Endodermal cell (in vitro differentiated cells): ENCODE results near the gene IRF4. TPM values are rescaled to one million over a fixed set of nuclear protein-coding genes. Genes with fewer than 3 reads are reported as not detected.

ENCODE experiments used
- DNase-seq: peaks from one replicate; pipeline ENCODE4 v3.0.0-alpha.2; 2017
- H3K27ac ChIP-seq: 2 replicates; pipeline ENCODE4 v1.5.1; 2013; ENCODE audit warnings: mild to moderate bottlenecking, low read depth, low read length, moderate library complexity
- H3K27me3 ChIP-seq: 2 replicates; pipeline ENCODE4 v1.6.1; 2013; ENCODE audit warnings: mild to moderate bottlenecking, low read length, moderate library complexity; ENCODE audit not compliant: insufficient read depth, control insufficient read depth, poor library complexity, severe bottlenecking
- H3K36me3 ChIP-seq: 2 replicates; pipeline ENCODE4 v1.7.0; 2013; ENCODE audit warnings: mild to moderate bottlenecking, low read length, moderate library complexity; ENCODE audit not compliant: control insufficient read depth, insufficient read depth
- H3K4me1 ChIP-seq: one replicate; pipeline ENCODE4 v1.7.0; 2013; ENCODE audit warnings: low read length; ENCODE audit not compliant: control insufficient read depth, insufficient read depth
- H3K4me3 ChIP-seq: 2 replicates; pipeline ENCODE4 v1.5.1; 2013; ENCODE audit warnings: mild to moderate bottlenecking, low read length, moderate library complexity
- H3K9ac ChIP-seq: 2 replicates; pipeline ENCODE4 v1.6.1; 2013; ENCODE audit warnings: mild to moderate bottlenecking, low read length, moderate library complexity; ENCODE audit not compliant: poor library complexity, severe bottlenecking; ENCODE audit errors: extremely low read depth
- H3K9me3 ChIP-seq: 2 replicates; pipeline ENCODE4 v1.6.1; 2013; ENCODE audit warnings: mild to moderate bottlenecking, low read length, moderate library complexity; ENCODE audit not compliant: control insufficient read depth
- H3K27ac Mint-ChIP-seq: 2 replicates; pipeline ENCODE4 v1.8.0; 2020; ENCODE audit warnings: mixed read lengths
- H3K27me3 Mint-ChIP-seq: 2 replicates; pipeline ENCODE4 v1.8.0; 2021; ENCODE audit warnings: mild to moderate bottlenecking, mixed read lengths; ENCODE audit not compliant: insufficient read depth
- H3K36me3 Mint-ChIP-seq: 2 replicates; pipeline ENCODE4 v1.8.0; 2020; ENCODE audit warnings: low read depth, mixed read lengths
- H3K4me1 Mint-ChIP-seq: 2 replicates; pipeline ENCODE4 v1.8.0; 2020; ENCODE audit warnings: mixed read lengths
- H3K4me3 Mint-ChIP-seq: 2 replicates; pipeline ENCODE4 v1.8.0; 2020; ENCODE audit warnings: mild to moderate bottlenecking, moderate library complexity, mixed read lengths
- H3K9me3 Mint-ChIP-seq: 2 replicates; pipeline ENCODE4 v1.8.0; 2020; ENCODE audit warnings: mild to moderate bottlenecking, mixed read lengths
- WGBS, 2 experiments: methylation state at CpG; one replicate each; pipeline versions ENCODE4 v1.1.5 to v1.1.7; 2013; ENCODE audit warnings: missing lambda C conversion rate in 2 of 2, mixed read lengths in 1 of 2; ENCODE audit not compliant: insufficient coverage in 1 of 2, insufficient read length in 1 of 2; 5-methylcytosine and 5-hydroxymethylcytosine counted together
- total RNA-seq, 2 donors: library from RNA; stranded (reverse); fragmentation: NEBNext Ultra II Directional in 1 of 2; extraction: Animal tissue kit (Norgen Biotek cat#: 25700) in 1 of 2; gene quantifications; 2 replicates in 1 of 2; 3 replicates in 1 of 2; pipeline ENCODE4 v1.2.1, GENCODE V29; 2021
- TF ChIP-seq, protein P1 (sequence below): fragments of 200-600 bp; sonication (generic); conservative IDR thresholded peaks from 2 replicates; pipeline ENCODE4 v1.5.0; 2021; ENCODE audit warnings: antibody characterized with exemption, mild to moderate bottlenecking

Gene IRF4
- total RNA-seq, 2 donors from 2014 or later: not detected

DNA sequence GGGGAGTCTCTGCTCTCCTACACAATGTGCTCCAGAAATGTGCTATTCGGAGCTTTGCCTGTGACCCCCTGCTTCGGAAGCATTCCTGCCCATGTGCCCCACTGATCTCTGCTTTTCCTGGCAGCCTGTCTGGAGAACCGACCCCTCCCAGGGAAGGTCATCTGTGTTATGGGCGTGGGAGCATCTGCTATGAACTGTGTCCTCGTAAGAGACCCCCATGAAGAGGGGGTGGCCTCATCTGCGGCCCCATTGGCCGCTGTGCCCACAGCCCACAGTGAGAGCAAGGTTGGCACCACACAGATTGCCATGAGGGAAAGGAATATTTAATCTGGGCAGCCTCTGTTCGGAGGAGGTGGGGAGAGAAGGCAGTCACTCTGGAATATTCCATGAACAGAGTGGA, 32.7 kb upstream of the IRF4 start:
- Histone ChIP-seq H3K36me3 (no peaks in the 10 kb centered on the region), H3K9ac (no peak overlapping the region), H3K9me3 (peaks cover 20% of the 10 kb centered on the region), H3K27ac (no peak overlapping the region), H3K4me3 (no peak overlapping the region), H3K27me3 (no peaks in the 10 kb centered on the region), H3K4me1 (no peaks in the 10 kb centered on the region)
- TF ChIP-seq, protein P1, sequence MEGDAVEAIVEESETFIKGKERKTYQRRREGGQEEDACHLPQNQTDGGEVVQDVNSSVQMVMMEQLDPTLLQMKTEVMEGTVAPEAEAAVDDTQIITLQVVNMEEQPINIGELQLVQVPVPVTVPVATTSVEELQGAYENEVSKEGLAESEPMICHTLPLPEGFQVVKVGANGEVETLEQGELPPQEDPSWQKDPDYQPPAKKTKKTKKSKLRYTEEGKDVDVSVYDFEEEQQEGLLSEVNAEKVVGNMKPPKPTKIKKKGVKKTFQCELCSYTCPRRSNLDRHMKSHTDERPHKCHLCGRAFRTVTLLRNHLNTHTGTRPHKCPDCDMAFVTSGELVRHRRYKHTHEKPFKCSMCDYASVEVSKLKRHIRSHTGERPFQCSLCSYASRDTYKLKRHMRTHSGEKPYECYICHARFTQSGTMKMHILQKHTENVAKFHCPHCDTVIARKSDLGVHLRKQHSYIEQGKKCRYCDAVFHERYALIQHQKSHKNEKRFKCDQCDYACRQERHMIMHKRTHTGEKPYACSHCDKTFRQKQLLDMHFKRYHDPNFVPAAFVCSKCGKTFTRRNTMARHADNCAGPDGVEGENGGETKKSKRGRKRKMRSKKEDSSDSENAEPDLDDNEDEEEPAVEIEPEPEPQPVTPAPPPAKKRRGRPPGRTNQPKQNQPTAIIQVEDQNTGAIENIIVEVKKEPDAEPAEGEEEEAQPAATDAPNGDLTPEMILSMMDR: no peak
- no peaks in the 10 kb centered on the region for H3K36me3 Mint-ChIP-seq
- no peak overlapping the region for H3K27ac Mint-ChIP-seq
- H3K27me3 Mint-ChIP-seq: no peaks in the 10 kb centered on the region
- 88 to 90% methylated on average over 7 to 8 of the region's 8 CpGs for WGBS, 2 experiments
- DNase-seq: no peak
- H3K4me1 Mint-ChIP-seq: no peaks in the 10 kb centered on the region
- peaks cover 95% of the 10 kb centered on the region for H3K9me3 Mint-ChIP-seq
- H3K4me3 Mint-ChIP-seq: no peak overlapping the region

DNA sequence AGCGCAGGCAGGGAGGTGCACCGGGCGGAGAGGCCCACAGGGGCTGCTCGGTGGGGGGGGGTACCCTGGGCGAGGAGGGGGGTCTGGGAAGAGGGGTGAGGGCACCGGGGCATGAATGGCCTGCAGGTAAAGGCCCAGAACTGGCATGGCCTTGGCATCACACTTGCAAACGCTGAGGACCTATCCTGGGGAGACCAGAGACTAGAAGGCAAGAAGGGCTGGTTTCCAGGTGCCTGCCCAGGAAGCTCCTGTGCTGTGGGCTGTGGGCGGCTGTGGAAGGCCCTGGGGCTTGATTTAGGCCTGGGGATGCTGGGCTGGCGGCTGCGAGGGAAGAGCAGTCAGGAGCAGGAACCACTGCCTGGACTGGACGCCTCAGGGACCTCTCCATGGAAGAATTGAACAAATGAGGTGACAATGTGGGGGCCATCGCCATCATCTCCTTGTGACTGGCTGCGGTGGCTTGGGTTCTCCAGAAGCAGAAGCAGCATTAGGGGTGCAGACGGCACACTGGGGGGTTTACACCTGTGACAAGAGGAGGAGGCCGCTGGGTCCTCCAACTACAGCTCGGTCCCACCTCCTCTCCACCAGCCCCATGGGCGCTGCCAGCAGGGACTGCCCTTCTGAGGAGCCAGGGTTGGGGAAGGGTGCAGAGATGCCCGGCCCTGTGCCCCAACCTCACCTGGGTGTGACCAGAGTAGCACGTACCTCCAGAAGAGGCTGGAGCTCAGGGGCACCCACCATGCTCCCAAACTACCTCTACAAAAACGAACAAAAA, 32.1 kb upstream of the IRF4 start:
- no peak overlapping the region for H3K27ac Mint-ChIP-seq
- H3K4me3 ChIP-seq: no peak overlapping the region
- no peaks in the 10 kb centered on the region for H3K36me3 ChIP-seq
- WGBS, 2 experiments: 87 to 88% methylated on average over 10 to 19 of the region's 20 CpGs
- no peak overlapping the region for H3K4me3 Mint-ChIP-seq
- TF ChIP-seq, protein P1: no peak
- H3K4me1 Mint-ChIP-seq: no peaks in the 10 kb centered on the region
- H3K27me3 Mint-ChIP-seq: no peaks in the 10 kb centered on the region
- H3K9me3 ChIP-seq: peaks cover 26% of the 10 kb centered on the region
- H3K27ac ChIP-seq: no peak overlapping the region
- H3K9me3 Mint-ChIP-seq: peaks cover 95% of the 10 kb centered on the region
- no peak overlapping the region for H3K9ac ChIP-seq
- peaks cover 4% of the 10 kb centered on the region for H3K36me3 Mint-ChIP-seq
- no peak for DNase-seq
- H3K27me3 ChIP-seq: no peaks in the 10 kb centered on the region
- H3K4me1 ChIP-seq: no peaks in the 10 kb centered on the region

DNA sequence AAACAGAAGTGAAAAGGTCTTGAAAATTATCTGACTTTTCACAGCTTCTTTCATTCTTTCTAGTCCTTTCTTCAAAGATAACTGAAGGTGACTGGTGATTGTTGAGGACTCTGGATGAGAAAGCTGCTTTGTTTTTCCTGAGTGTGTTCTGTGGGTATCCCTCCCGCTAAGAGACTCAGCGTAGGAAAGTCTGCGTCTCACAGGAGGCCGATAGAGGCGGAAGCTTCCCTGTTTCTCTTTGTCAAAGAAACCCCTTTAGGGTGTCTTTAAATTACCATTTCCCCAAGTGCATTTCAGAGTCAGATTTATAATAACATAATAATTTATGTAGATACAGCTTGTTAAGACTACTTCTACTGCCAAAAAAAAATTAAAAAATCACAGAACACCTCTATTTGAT, 31.2 kb upstream of the IRF4 start:
- H3K4me1 ChIP-seq: no peaks in the 10 kb centered on the region
- TF ChIP-seq, protein P1: no peak
- 83 to 93% methylated on average over 4 to 5 of the region's 5 CpGs for WGBS, 2 experiments
- peaks cover 27% of the 10 kb centered on the region for H3K9me3 ChIP-seq
- Mint-ChIP-seq H3K27ac (no peak overlapping the region), H3K36me3 (peaks cover 4% of the 10 kb centered on the region), H3K9me3 (peaks cover 95% of the 10 kb centered on the region), H3K4me3 (no peak overlapping the region), H3K27me3 (no peaks in the 10 kb centered on the region), H3K4me1 (no peaks in the 10 kb centered on the region)
- no peak for DNase-seq
- H3K27ac ChIP-seq: no peak overlapping the region
- no peaks in the 10 kb centered on the region for H3K36me3 ChIP-seq
- H3K27me3 ChIP-seq: no peaks in the 10 kb centered on the region
- no peak overlapping the region for H3K4me3 ChIP-seq
- H3K9ac ChIP-seq: no peak overlapping the region
